NCI-H345 (cell line): Measurements from ENCODE around the gene SERAC1.
"Not testable (repeated sequence)": the region's sequence is repeated elsewhere in the genome, so short reads cannot be mapped to it uniquely, and the experiment has no call there.

Experiments used
- DNase-seq: peaks from one replicate; lab custom pipeline; 2025; lab: John Stamatoyannopoulos, UW

Gene SERAC1

DNA sequence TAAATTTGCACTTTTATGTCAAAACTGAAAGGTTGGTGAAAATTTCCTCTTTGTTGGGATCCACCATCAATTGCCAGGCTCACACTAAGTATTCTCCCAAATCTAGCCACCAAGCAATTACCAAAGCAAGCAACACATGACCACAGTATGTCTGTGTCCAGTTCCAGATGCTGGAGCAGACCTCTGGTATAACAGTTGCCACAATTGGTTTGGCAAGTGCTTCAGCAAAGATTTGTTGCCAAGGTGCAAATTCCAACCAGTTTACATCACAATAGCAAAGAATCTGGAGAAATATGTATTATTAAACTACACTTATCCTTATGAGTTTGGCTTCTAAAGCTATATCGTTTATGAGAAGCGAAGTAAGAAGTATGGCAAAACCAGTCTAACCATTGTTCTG, 6.5 kb upstream of the SERAC1 start:
- DNase-seq: no peak

DNA sequence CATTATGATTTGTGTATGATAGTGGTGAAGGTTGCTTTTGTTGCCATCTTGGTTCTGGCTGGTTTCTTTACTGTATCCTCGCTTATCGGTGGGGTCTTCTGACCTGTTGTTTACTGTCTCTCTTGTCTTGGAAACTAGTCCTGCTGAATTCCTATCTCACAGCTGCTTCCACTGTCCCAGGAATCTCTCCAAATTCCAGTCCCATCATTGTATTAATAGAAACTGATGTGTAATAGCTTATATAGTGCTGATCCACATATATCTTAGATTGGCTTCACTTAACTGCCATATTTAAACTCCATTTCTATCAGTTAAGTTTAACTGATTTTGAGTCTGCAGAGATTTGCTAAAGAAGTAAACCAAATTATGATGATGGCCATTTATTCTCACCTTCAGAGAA, 6.0 kb upstream of the SERAC1 start:
- no peak for DNase-seq

DNA sequence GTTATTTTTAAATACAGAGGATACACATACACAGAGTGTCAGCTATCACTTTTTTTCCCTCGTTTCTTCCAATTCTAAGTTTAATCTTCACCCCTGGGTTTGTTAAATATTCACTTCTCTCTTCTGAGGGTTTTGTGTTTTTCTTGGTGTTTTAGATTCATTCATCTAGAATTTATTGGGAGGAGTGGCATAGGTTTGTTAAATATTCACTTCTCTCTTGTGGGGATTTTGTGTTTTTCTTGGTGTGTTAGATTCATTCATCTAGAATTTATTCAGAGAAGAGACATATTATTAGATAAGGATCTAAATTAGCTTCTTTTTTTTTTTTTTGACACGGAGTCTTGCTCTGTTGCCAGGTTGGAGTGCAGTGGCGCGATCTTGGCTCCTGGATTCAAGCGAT, 3.9 kb upstream of the SERAC1 start:
- no peak for DNase-seq

DNA sequence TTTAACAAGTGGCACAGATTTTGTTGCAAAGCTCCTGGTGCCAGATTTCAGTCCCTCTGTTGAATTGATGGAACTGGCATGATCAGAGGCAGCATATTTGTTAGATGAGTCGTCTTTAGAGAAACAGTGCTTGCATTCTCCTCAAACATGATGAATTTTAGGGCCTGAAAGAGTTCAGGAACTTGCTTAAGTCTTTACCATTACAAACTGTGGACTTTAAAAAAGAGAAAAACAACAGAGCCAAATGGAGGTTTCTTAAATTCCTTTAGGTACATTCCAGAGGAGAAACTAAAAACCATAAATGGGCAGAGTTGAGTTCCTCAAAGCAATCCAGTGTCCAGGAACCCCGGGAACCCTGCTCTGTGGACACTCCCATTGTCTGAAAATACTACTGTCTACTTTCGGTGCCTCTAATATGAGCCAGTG, 2.6 kb upstream of the SERAC1 start:
- DNase-seq: no peak

DNA sequence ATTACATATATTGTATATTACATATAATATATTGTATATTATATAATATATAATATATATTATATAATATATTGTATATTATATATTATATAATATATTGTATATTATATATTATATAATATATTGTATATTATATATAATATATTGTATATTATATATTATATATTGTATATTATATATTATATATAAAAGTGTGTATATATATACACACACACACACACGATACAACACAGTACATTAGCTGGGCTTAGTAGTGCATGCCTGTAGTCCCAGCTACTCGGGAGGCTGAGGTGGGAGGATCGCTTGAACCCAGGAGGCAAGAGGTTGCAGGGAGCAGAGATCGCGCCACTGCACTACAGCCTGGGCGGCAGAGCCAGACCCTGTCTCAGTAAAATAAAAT, 1.6 kb upstream of the SERAC1 start:
- DNase-seq: not testable (repeated sequence)

DNA sequence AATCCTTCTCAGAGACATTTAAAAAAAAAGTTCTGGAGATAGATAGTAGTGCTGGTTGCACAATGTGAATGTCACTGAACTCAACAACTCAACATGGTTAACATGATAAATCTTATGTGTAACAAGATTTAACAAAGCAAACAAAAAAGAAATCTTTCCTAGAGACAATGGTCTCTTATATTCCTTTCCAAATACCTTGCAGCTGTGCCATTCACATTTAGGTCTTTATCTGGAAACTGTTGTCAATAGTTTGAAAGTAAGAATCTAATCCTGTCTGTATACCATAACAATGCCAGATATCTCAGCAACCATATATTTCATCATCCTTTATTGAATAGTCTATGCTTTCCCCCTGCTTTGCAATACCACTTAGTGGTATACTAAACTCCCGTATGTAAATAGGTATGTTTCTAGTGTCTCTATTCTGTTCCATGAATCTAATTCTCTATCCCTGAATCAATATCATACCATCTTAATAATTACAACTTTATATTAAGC, 2.1 kb downstream of the SERAC1 start:
- DNase-seq: no peak

DNA sequence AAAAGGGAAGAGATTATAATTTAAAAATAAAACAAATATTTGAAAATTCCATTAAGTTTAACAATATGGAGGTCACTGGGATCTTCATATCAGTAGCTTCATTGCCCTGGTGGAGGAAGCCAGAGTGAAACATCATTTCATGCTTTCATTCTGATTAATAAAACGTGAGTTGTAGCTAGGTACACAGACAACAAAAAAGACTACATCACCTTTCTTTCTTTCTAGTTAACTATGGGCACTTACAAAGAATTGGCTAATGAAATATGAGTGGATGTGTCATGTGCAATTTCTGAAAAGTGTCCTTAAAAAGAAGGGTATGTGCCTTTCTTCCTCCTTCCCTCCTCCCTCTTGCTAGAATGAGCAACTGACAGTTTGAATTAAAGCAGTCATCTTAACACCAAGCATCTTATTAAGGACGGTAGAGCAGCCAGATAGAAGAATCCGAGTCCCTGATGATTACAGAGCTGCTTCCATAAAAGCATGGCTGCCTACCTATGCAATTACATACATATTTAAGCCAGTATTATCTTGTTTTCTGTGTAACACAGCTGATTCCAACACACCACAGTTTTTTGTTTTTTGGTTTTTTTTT, 3.4 kb downstream of the SERAC1 start:
- DNase-seq: no peak

DNA sequence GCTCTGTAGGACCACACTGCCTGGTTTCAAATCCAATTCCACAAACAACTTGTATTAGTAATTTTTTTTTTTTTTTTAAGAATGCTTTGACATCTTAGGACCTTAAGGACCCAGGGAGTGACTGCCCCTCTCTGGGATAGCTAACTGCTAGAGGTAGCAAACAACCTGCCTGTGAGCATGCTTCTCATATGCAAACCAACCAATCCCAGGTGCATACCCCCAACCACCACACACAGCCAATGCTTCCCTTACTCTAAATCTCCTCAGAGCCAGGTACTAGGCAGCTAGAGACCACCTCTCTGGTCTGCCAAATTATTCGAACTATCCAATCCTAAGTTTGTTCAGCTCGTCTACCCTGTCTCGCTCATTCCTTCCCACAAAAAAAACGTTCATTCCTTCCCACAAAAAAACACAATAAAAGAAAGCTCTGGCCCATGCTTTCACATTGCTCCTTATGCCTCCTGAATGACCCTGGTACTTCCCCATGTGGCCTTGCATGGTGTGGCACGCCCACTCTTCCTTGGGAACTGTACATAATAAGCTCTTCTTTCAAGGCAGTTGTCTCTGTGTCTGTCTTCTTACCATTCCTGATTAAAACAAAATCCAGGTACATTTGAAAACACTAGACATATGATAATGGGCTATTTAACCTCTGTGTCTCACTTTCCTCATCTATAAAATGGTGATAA, 6.4 kb downstream of the SERAC1 start:
- DNase-seq: no peak

DNA sequence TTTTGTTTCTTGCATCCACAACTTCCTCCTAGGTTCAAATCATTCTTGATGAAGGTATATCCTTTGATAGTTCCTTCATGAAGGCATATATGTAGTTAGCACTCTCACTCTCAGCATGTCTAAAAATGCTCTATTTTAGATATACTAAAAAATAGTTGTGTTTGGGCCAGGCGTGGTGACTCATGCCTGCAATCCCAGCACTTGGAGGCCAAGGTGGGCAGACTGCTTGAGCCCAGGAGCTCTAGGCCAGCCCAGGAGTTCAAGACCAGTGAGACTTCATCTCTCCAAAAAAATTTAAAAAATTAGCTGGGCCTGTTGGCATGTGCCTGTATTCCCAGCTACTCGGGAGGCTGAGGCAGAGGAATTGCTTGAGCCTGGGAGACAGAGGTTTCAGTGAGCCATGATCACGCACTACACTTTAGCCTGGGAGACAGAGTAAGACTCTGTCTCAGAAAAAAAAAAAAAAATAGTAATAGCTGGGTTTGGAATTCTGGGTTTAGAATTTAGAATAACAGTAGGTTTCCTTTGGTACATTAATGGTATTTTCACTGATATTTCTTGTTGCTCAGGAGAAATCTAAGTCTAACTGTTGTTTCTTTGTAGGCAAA, 7.0 kb downstream of the SERAC1 start:
- DNase-seq: no peak

DNA sequence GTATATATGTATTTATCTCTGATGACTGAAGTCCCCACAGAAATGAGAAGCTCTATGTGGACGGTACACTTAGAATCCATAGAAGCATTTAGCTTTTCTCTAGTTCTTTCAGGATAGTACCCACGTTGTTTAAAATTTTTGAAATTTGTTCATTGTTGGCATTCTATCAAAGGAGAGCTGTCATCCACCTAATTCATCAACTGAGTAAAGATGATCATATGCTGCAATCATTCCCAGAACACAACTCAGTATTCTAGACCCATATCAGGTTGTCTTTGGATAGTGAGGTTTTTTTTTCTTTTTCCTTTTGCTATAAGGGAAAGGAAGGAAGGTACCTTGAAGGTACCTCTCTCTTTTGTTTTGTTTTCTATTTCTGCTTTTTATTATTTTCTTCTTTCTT, 9.3 kb downstream of the SERAC1 start:
- no peak for DNase-seq

DNA sequence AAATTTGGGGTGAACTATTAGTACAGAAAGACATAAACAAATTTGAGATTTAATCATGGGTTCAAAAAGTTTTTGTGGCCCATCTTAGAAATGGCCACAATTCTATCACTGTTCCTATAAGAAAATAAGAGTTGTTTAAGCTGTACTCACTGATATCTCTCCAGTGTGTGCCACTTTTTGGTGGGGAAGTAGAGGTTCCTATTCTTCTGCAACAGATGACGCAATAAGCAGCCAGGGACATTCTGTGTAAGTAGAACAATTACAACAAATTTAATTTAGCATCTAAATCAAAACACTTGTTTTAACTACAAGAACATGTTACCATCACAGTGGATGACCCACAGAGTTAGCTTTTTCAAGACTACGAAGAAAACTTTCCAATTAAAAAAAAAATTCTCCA, 9.9 kb downstream of the SERAC1 start:
- no peak for DNase-seq

DNA sequence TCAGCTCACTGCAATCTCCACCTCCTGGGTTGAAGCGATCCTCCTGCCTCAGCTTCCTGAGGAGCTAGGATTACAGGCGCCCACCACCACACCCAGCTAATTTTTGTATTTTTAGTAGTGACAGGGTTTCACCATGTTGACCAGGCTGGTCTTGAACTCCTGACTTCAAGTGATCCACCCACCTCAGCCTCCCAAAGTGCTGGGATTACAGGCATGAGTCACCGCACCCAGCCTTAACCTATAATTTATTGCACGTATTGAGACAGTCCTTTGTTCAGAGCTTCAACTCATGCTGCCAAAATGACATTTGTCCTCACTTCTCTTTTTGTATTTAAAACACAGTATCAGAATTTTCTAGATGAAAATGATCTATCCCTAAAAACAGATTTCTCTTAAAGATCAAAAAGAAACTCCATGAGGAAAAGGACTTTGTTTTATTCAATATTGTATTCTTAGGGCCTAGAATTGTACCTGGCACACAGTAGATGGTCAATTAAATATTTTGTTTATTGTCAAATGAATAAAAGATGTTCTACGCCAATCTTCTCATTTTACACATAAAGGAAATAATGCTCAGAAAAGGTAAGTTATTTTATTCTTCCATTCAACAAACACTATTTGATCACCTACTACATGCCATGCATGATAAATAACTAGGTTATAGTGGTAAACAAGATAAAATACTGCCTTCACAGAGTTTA, 10.8 kb downstream of the SERAC1 start:
- DNase-seq: no peak

DNA sequence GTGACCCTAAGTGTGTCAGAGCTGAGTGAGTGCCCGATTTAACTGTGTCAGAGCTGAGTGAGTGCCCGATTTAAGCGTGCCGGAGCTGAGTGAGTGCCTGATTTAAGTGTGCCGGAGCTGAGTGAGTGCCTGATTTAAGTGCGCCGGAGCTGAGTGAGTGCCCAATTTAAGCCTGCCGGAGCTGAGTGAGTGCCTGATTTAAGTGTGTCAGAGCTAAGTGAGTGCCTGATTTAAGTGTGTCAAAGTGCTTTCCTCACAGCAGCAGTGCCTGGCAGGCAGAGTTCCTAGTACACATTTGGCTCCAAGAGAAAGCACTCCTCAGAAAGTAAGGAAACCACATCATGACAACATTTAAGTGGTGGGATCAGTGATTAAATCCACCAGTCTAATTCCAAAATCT, 13.2 kb downstream of the SERAC1 start:
- DNase-seq: no peak

DNA sequence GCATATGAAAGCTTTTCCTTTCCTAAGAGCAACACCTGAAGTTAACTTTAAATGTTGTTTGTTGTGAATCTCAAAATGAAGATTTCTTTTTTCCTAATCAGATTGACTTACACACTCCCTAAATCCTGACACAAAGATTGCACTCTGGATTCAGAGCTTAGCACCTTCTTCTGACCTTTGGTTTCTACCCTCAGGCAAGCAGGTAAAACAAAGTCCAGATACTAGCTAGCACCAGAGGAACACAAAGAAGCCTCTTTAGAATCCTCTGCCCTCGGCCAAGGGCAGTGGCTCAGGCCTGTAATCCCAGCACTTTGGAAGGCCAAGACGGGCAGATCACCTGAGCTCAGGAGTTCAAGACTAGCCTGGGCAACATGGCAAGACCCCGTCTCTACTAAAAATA, 14.5 kb downstream of the SERAC1 start:
- DNase-seq: no peak

DNA sequence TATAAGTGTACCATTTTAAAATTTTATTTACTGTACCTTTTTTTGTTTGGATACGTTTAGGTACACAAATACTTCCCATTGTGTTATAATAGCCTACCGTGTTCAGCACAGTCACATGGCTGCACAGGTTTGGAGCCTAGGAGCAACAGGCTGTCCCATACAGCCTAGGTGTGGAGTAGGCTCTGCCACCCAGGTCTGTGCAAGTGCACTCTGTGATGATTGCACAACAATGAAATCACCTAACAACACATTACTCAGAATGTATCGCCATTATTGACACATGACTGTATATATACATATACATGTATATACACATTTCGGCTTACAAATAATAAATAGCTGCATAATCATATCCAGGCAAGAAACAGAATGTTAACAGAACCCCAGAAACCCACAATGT, 15.4 kb downstream of the SERAC1 start:
- DNase-seq: no peak

DNA sequence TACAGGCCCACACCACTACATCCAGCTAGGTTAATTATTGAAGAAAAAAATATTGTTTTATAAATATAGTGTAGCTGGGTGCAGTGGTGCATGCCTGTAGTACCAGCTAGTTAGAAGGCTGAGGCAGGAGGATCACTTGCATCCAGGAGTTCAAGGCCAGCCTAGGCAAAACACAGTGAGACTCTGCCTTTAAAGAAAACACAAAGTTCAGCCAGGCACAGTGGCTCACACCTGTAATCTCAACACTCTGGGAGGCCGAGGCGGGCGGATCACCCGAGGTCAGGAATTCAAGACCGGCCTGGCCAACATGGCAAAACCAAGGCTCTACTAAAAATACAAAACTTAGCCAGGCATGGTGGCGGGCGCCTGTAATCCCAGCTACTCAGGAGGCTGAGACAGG, 16.0 kb downstream of the SERAC1 start:
- not testable (repeated sequence) for DNase-seq

DNA sequence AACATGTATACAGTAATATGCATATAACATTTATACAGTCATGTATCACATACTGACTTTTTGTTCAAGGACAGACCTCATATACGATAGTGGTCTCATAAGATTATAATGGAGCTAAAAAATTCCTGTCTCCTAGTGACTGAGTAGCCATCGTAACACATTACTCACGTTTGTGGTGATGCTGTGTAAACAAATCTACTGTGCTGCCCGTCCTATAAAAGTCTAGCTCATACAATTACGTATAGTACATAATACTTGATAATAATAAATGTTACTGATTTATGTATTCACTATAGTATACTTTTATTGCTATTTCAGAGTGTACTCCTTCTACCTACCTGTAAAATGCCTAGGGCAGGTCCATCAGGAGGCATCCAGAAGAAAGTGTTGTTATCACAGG, 17.4 kb downstream of the SERAC1 start:
- DNase-seq: no peak

DNA sequence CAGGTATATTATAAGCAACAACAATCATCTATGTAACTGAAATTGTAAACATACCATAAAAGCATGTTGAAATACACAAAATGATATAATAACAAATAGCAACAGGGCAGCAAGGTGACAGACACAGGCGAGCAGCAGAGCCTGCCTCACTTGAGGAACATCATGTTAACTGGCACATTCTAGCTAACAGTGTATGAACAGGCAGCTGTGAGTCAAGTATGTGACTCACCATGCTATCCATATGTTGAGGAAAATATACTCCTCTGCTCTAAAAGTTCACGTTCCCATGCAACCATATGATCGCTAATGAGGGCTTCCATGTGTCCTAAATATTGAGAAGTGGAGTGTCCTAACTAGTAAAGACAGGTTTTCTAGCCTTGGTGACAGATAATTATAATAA, 18.4 kb downstream of the SERAC1 start:
- no peak for DNase-seq

DNA sequence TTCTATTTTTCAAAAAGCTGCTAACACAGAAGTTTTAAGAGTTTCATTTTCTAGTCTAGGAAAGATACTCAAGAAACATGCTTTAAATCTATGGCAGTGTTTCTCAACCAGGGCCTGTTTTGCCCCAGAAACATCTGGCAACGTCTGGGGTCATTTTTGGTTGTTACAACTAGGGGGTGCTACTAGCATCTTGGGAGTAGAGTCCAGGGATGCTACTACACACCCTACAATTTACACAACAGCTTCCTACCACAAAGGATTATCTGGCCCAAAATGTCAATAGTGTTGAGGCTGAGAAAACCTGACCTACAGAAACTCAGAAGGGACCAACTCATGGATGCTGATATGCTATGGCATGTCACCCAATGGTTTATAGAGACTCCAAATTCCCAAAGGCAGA, 24.4 kb downstream of the SERAC1 start:
- DNase-seq: no peak

DNA sequence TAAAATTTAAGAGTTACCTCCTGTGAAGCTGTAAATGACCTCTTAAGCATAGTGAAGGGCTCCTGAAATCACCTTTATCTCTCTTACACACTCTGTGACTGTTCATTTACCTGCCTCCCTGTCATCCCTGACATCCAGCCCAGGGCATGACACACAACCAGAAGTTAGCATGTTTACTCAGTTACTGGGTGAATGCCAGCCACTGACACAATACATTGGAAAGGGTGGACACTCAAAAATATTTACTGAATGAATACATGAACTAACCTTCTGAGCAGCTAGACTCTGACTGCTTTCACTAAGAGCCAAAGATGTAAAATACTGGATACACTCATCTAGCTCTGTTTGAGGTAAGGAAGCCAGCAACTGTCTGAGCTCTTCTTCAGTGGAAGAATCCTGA, 25.3 kb downstream of the SERAC1 start:
- DNase-seq: no peak

DNA sequence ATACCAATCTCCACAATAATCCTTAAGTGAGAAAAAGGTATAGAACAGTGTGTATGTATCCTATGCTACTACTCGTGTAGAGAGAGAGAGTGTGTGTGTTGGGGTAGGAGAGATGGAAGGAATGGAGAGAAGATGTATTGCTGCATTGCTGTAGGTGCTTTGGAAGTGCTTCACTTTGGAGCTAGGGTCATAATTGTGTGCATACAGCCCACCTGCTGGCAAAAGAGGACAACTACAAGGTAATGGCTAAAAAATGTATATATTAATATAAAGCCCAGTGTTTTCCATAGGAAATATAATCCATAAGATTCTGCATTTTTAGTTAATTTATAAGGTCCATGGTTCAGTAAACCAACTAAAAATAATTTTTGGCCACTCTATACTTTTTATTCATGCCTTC, 36.1 kb downstream of the SERAC1 start:
- DNase-seq: no peak

DNA sequence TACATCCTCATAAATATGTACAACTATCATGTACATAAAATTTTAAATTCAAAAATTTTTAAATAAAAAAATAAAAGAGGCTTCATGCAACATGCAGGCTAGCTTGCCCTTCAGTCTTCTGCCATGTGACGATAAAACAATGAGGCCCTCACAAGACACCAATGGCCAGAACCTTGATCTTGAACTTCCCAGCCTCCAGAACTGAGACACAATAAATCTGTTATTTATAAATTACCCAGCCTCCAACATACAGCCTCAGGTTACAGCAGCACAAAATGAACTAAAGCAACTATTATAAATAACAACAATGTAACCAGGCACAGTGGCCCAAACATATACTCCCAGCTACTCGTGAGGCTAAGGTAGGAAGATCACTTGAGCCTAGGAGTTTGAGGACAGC, 42.8 kb downstream of the SERAC1 start:
- DNase-seq: no peak

DNA sequence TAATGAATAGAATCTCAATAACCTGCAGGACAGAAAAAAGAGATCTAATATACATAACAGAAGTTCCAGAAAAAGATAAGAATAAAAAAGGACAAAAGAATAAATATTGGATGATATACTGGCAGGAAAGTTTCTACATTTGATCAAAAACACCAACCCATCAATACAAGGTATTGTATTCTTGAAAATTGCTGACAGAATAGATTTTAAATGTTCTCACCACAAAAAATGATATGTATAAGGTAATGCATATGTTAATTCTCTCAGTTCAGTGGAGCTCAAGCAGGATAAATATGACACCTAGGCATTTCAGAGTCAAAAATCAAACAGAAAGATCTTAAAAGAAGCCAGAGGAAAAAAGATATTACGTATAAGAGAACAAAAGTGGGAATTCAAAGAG, 43.8 kb downstream of the SERAC1 start:
- no peak for DNase-seq
